GM19351 (cell line): ENCODE data around the gene SARM1.
"Not testable (repeated sequence)": the region's sequence is repeated elsewhere in the genome, so short reads cannot be mapped to it uniquely, and the experiment has no call there.

Source experiments
- ATAC-seq: cut with Tn5 transposase; IDR thresholded peaks from one replicate; pipeline ENCODE4 v1.9.1; 2021; ENCODE audit warnings: mild to moderate bottlenecking, moderate library complexity; ENCODE audit not compliant: unreplicated experiment

The SARM1 gene

DNA sequence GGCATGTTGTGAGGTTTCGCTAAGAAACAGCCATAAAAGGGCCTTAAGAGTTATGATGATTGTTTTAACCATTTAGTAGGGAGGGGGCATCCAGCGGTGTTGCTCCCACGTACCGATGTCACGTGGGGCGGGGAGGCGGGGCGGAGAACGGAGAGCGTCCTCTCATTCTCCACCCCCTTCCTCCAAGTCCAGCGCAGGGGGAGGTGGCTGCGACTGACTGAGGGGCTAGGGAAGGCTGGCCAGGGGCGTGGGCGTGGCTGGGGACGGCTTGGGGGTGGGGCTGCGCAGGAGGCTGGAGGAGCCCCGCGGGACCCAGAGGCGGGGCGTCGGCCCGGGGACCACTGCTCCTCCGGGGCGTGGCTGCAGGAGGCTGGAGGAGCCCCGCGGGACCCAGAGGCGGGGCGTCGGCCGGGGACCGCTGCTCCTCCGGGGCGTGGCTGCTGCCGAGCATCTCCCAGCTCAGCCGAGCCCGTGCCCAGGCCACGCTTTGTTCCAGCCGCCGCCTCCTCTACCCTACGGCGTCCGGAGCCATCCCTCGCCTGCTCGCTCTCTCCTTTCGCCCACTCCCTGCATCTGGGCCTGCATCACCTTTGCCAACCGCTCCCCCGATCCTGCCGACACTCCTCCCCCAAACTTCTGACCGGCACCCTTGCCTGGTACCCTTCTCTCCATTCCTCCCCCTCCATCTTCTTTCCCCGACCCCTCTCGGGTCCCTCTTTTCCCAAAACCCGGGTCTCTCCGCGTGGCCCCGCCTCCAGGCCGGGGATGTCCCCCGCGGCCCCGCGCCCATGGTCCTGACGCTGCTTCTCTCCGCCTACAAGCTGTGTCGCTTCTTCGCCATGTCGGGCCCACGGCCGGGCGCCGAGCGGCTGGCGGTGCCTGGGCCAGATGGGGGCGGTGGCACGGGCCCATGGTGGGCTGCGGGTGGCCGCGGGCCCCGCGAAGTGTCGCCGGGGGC is at the start of gene SARM1:
SARM1 (plus strand) TSS at position 450 of the 958 bp plus-strand sequence; CDS start at position 789, 339 bp downstream.
- peak; percentile 81 for ATAC-seq

DNA sequence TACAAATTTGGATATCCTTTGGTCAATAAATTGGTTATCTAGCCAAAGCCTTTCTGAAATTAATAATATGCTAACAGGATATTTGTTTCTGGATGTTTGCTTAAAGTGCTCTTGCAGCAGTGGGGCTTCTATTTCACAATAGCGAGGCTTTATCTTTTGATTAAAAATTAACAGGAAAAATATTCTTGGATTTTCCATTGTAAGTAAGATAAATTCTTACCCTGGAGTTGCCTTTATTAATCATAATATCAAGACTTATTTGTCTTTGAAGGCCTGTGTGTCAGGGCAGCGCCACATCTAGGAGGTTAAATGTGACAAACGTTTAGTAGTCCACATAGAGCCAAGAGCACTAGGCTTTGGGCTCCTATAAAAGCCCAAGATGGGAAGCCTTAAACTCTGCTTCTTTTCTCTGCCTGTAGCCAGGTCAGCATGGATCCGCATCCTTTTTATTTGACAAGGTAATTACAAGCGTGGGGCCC is 47.2 kb upstream of the SARM1 start:
- no peak for ATAC-seq

DNA sequence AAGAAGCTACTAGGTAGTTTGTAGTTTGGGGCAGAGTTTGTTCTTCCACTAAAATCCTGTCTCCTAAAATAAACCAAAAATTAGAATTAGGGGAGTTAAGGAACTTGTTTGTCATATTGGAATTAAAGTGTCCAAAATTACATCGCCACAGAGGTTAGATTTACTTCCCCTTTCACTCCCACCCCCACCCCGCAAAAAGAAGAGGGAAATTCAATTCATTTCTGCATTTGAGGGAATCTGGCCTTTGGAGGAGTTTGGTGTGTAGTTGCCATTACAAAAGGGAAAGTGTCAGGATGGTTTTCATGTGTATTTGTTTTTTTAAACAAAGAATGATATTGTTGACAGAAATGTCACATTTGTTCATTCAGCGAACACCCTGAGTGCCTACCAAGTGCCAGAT is 46.7 kb upstream of the SARM1 start:
- ATAC-seq, result no peak

DNA sequence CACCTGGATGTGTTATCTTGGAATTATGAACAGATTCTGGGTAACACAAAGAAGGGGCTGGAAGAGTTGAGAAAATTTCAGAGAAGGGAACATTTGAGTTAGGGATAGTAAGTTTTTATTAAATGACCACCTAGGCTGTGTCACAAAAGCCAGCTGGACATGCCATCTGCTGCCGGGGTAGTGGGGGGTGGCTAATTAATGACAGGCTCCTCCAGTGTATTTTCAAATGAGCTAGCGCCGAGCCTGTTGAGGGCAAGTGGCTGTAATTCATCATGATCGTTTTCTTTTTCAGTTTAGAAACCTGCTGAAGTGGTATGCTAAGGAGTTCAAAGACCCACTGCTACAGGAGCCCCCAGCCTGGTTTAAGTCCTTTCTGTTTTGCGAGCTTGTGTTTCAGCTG is 46.3 kb upstream of the SARM1 start:
- no peak for ATAC-seq

DNA sequence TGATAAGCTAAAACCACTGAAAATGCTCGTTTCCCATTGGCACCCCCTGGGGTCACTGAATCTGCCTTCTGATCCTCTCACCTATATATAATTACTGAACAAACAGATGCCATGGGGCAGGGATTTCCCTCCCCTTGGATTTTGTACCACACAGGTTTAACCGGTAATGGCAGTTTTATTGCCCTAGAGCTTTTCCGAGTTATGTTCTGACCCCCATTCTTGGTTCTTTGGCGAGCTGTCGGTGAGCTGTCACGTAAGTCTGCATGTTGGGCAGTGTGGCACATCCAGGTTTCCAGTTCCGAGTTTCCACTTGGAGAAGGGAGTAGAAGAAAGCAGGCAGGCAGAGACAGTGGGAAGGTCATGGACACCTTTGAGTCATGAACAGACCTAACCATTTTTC is 45.4 kb upstream of the SARM1 start:
- no peak for ATAC-seq

DNA sequence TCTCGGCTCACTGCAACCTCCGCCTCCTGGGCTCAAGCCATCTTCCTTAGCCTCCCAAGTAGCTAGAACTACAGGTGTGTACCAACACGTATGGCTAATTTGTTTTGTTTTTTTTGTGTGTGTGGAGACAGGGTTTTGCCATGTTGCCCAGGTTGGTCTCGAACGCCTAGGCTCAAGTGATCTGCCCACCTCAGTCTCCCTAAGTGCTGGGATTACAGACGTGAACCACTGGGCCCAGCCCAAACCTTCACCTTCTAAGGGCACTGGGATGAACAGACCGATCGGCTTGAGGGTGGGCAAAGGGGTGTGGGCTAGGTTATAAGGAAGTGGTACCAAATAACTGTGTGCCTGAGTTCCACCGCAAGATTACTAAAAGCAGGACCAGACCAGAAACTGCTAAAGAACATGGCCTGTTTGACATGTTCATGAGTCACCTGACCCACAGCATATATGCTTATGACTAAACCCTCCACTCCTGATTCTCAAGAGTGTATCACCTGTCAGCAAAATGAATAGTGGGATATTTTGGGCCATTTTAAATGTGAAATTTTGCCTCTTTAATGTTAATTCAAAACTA is 44.4 kb upstream of the SARM1 start:
- ATAC-seq, result peak; percentile 50

DNA sequence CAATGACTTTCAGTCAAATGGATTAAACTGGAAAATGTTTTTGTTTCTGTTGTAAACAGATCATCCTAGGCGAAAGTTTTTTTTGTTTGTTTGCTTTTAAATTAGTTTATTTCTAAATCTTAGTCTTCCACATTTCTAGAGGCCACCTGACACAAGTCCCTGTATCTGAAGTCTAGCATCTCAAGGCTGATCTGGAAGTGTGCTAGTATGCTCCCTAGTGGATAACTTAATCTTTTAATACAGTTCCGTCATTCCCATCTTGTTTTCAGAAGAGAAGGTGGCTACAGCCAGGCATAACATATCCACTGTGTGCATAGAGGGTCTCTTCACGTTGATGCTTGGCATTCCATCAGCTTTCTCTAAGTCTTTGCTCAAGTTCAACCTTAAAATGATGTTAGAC is 43.8 kb upstream of the SARM1 start:
- ATAC-seq, result no peak

DNA sequence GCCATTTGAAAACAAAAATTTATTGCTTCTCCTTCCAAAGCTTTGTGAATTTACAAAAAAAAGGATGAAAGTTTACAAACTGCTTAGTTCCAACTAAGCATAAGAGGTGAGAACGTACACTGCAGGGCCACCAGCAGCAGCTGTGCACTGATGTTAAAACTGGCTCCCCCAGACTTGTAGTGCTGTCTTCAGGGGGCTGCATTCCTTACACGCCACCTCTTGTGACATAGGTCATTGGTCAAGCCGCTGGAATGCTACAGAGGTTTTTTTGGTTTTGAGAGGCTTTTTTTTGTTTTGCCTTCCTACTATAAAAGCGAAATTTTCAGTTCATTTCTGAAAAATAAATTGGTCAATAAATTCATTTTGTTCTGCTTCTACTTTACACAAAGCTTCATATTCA is 43.2 kb upstream of the SARM1 start:
- ATAC-seq, result no peak

DNA sequence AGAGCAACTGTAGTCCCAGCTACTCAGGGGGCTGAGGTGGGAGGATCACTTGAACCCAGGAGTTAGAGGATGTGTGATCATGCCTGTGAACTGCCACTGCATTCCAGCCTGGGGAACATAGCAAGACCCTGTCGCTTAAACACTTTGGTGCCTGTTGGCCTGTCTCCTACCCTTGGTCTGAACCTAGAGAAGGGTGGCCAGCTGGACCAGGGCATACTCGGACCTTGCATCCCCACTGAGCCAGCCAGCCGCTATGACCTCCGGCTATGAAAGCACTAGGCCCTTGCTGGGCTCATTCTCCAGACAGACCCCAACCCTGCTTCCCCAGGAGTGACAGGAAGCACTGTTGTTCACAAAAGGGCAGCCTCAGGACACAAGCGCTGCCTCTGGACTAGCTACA is 40.8 kb upstream of the SARM1 start:
- ATAC-seq, result no peak

DNA sequence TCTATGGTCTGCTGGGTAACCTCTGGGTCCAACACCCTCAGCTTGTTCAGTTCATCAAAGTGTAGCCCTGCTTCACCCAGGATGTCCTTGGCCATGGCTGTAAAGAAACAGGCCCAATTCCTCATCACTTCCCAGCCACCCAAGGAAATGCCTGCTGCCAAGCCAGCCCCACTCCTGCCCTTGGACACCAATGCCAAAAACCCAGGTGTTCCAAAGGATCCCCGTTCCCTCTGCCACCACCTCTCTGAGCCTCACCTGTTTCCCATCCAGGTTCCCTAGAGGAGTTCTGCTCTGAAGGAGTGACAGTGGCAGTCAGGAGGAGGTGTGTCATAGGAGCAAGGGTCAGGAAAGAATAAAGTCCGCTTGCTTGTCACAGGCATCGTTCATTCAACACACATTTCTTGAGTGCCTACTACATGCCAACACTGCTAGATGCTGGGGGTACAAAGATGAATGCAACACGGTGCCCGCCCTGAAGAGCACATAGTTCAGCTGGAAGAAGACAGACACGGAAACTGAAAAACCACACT is 39.5 kb upstream of the SARM1 start:
- no peak for ATAC-seq

DNA sequence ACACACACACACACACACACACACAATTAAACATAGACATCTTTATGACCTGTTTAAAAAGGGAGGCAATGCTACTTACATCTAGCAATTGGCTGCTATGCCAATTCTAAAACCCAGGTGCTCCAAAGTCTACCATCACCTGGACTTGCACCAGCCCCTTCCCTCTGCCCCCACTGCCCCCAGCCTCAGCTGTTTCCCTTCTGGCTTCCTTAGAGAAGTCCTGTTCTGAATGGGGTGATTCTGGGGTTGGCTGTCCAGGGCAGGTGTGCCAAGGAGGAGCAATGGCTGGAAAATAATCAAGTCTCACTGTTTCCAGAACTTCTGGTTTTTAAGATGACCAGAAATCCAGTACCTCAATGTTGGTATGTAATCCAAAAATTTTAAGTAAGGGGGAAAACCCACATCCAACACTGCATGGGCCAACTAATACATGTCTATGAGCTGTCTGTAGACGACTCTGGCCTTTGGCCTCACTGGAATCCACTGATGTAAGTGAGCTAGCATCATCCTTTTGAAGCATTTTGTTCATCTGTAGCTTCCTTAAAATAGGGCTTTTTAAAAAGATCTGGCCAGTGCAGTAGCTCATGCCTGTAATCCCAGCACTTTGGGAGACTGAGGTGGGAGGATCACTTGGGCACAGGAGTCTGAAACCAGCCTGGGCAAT is 38.3 kb upstream of the SARM1 start:
- ATAC-seq, result no peak

DNA sequence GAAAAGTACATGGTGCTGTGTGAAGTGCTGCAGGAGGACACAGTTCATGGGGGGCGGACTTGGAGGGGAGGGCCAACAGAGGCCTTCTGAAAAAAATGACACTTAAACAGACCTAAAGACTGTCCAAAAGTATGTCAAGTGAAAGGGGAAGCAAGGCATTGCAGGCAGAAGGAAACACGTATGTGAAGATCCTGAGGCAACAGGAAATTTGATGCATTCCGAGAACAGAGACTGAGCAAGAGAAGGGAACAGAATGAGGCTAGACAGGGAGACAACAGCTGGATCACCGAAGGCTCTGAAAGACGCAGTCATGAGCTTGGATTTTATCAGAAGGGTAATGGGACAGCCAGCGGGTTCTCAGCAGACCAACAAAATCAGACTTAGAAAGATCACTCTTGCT is 37.3 kb upstream of the SARM1 start:
- no peak for ATAC-seq

DNA sequence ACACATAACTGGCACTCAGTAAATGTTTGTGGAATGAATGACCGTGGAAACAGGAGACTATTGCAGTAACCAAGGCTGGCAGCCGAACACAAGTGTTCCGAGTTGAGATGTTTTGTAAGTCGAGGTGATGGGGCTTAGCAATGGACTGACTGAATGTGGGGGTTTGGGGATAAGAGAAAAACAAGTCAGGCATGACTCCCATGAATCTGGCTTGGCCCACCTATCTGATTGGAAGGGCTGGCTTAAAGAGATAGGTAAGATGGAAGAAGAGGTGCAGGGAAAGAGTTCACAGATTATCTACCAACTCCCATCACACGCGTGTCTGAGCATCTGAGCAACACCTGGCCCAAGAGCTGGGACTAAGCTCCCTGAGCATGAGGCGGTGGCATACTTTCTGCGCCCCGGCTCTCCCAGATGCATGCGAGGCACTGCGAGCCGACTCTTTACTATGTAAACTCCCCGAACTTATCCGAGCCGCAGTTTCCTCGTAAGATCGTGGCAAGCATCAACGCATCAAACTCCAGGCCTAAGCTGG is 36.8 kb upstream of the SARM1 start:
- ATAC-seq, result no peak

DNA sequence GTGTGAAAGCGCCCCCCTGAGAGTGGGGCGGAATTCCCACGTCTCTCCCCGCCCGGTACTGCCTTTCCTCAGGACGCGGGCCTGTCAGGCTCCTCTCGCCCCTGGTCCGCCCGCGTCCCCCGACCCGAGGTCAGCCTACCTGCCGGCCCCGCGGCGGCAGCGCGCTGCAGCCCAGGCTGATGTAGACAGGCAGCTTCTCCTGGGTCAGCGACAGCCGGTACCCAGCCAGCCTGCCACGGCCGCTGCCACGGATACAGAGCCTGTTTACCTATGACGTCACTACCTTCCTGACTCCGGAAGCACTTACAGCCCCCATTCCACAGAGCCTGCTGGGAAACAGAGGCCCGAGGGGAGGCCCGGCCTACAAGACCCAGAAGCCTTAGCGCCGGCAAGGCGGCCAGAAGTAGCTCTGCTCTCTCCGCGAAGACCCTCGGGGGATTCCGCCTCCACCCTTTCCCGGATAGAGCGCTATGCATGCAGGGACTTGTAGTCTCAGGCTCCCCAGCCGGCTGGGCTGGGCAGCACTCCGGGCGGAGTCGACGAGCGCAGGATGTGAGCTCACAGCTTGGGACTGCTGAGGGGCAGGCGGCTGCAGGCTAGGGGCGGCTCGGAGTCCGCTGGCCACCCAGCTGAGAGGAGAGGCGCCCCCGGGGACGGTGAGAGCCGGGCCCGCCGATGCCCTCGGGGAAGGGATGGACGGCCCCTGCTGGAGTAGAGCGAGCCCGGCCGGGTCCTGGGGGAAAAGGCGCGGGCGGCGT is 36.1 kb upstream of the SARM1 start, which contains the start of the genes IFT20 and TNFAIP1:
IFT20 (minus strand) TSS at position 272 of the 758 bp plus-strand sequence. CDS start 3,487 bp downstream, outside the sequence.
TNFAIP1 (plus strand) TSS at position 561 of the 758 bp plus-strand sequence. CDS start 3,761 bp downstream, outside the sequence.
- ATAC-seq, result peak; percentile 94

DNA sequence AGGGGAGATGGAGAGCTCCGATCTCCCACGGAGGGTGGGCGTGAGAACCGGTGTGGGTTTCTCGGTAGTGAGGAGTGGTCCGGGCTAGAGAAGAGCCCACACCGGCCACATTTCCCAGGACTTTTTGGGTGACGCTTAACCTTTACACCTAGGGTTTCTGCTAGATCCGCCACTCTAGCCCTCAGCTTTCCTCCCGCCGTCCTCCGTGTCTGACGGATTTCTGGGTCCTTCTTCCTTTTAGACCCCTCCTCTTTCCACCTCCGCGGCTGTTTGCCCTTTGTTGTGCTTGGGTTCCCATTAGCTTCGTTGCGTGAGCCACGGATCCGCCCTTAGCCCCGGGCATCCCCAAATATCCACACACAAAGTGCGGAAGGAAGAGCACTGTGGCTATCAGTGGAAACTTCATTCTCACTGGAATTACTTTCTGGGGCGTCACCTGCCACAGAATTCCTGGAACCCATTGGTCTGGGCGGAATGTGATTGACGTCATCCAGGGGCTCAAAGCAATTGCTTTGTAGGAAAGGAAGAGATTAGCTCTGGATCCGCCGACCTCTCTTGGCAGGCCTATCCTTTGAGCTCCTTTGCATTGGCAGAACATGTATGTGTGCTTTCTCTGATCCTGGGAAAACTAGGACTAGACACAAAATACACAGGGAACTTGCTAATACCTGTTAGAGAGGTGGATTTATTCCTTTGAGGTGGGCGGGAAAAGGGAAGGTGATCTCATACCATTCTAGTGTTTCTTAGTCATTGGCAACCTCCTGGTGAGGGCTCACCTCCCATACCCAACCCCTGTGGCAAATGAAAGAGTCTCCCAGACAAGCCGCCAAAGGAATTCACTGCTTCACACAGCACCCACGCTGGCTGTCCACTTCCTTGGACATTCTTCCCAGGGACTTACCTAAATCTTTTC is 35.3 kb upstream of the SARM1 start:
- no peak for ATAC-seq

DNA sequence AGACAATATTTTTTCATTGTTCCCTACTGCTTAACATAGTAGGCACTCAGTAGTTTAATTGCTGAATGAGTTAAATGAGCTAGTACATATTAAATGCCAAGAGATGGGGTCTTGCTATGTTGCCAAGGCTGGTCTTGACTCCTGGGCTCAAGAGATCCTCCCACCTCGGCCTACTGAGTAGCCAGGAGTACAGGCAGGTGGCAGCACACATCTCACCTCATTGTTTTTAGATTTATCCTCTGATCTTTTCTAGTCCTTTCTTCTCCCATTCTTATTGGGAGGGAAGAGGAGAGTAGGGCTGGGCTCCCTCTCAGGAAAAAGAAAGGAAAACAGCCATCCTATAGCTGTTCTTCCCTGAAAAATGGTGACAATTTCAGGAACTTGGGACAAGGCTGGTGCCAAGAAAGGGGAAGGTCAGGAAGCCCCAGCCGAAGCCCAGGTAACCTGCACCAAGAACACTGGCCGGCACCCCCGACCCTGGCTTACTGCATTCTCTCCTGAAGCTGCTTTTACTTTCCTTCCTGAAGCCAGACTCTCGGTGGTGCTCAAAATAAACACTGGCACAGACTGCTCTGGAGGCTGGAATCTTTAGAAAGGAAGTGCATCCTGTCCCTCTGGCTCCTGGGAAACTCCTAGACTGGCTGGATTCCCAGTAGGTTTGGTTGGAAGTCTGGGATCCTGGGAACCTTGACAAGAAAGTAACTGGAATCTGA is 33.3 kb upstream of the SARM1 start:
- no peak for ATAC-seq

DNA sequence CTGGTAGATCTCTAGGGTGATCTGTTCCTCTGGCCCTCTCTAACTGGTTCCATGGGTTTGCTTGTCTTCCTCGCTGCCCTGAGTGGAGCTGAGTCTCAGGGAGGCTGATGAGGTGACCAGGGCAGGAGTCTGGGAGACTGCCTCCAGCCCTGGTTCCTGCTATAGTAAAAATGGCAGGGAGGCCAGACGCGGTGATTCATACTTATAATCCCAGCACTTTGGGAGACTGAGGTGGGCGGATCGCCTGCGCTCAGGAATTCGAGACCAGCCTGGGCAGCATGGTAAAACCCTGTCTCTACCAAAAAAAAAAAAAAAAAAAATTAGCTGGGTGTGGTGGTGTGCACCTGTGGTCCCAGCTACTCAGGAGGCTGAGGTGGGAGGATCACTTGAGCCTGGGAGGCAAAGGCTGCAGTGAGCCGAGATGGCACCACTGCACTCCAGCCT is 32.7 kb upstream of the SARM1 start:
- not testable (repeated sequence) for ATAC-seq

DNA sequence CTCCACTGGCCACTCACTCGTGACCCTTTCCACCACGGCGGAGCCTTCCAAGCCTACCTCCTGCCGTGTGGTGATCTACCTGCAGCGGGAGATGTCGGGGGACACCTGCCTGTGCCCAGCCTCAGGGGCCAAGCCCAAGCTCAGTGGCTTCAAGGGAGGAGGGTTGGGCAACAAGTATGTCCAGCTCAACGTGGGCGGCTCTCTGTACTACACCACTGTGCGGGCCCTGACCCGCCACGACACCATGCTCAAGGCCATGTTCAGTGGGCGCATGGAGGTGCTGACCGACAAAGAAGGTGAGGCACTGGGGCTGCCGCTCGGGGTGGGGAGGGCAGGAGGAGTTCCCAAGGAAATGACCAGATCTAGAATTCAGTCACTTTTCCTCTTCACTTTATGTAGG is 32.1 kb upstream of the SARM1 start:
- no peak for ATAC-seq
